ENCODE data around the gene NOTO. TPM values are rescaled to one million over a fixed set of nuclear protein-coding genes. Genes with fewer than 3 reads are reported as not detected.
A peak's percentile ranks its signal among the peaks of the same experiment; 100 is the strongest.

NOTO gene
- total RNA-seq, 3 donors from 2014 or later = not detected

- Mint-ChIP-seq H3K4me3 (peak within 1 kb of the TSS; percentile 97), H3K36me3 (ENCODE audit: insufficient read depth) (peaks cover 6% of the 10 kb centered on the region)
- ATAC-seq = peak; percentile 91
Measured at GRCh38 chr2:73214120-73215035, 12.0 kb downstream of the NOTO start, which contains the start of gene SMYD5. SMYD5 (plus strand) TSS chr2:73214245; CDS start chr2:73214267, 22 bp downstream.

DNA sequence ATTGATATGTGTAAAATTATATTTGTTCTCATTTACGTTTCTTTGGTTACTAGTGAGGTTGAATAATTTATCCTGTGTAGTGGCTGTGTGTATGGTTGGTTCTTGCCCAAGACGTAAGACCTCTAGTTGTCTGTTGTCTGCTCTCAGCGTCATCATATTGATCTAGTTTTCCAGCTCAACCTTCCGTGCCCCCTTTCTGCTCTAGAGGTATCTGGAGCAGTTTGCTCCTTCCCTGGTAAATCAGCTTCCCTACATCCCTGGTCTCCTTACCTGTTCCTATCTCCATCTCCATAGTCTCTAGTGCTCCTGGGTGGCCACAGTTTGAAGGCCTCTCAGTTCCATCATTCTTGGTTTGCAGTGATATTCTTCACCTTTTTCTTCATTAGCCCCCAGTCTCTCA is 12.9 kb downstream of the NOTO start:
- Mint-ChIP-seq H3K4me1 (ENCODE audit: low read depth) (peaks cover 30% of the 10 kb centered on the region), H3K9me3 (no peaks in the 10 kb centered on the region), H3K36me3 (ENCODE audit: insufficient read depth) (peaks cover 11% of the 10 kb centered on the region), H3K4me3 (peak overlapping the region; percentile 97), H3K27me3 (ENCODE audit: low read depth) (no peaks in the 10 kb centered on the region)
- no peak for ATAC-seq
- DNase-seq = no peak

More at GRCh38 chr2:73214120-73215035, 12.0 kb downstream of the NOTO start, which contains the start of gene SMYD5:
- Mint-ChIP-seq H3K27me3 (ENCODE audit: low read depth) (no peaks in the 10 kb centered on the region), H3K9me3 (no peaks in the 10 kb centered on the region), H3K4me1 (ENCODE audit: low read depth) (peaks cover 30% of the 10 kb centered on the region)
- DNase-seq = peak; percentile 94

DNA sequence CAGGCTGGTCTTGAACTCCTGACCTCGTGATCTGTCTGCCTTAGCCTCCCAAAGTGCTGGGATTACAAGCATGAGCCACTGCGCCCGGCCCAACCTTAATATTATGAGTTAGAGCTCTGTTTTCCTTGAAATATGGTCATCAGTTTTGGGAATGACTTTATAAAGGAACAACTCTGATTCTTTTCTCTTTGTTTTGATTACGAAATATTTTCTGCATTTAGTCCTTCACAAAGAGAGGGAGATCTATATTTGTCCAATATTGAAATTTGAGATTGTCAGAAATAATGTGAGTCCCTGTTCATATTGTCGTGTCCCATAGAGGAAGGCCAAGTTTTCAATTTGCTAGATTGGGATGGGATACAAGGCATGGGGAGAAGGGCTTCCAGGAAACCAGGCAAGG is 14.8 kb downstream of the NOTO start:
- ATAC-seq (no peak), DNase-seq (no peak)
- no peaks in the 10 kb centered on the region for H3K9me3 Mint-ChIP-seq
- H3K36me3 Mint-ChIP-seq (ENCODE audit: insufficient read depth) = peaks cover 26% of the 10 kb centered on the region
- H3K4me3 Mint-ChIP-seq = no peak overlapping the region
- no peaks in the 10 kb centered on the region for H3K27me3 Mint-ChIP-seq (ENCODE audit: low read depth)
- peaks cover 30% of the 10 kb centered on the region for H3K4me1 Mint-ChIP-seq (ENCODE audit: low read depth)

DNA sequence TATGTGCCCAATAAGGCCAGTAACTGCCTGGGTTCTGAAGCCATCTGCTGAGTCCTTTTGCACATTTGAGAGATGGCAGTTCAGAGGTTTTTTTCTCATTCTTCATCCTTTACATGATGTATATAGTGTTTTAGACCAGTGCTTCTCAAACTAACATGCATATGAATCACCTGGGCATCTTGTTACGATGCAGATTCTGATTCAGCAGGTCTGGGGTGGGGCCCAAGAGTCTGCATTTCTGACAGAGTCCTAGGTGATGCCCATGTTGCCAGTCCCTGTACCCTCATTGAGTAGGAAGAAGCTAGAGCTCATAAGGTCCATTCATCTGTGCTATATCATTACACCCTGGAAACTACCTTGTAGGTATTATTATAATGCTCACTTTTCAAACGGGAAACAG is 15.5 kb downstream of the NOTO start:
- Mint-ChIP-seq H3K4me1 (ENCODE audit: low read depth) (peaks cover 24% of the 10 kb centered on the region), H3K9me3 (no peaks in the 10 kb centered on the region), H3K27me3 (ENCODE audit: low read depth) (no peaks in the 10 kb centered on the region), H3K36me3 (ENCODE audit: insufficient read depth) (peaks cover 27% of the 10 kb centered on the region), H3K4me3 (no peak overlapping the region)
- no peak for DNase-seq
- ATAC-seq = no peak

DNA sequence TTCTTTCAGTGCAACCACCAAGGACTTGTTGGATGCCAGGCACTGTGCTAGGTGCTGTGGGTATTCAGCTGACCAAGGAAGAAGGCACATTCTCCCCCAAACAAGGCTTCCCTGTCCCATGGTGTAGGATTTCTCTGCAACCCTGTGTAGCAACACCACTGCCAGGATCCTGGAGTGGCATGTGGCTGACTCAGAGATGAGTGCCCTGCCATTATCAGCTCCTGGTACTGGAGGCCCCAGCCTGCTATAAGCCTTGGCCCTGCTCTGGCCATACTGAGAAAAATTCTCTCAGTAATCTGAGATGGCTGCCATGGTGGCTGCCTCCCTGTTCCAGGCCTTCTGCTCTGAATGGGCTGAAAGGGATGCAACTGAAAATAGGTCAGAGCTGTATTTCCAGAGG is 15.9 kb downstream of the NOTO start:
- ATAC-seq = no peak
- Mint-ChIP-seq H3K4me1 (ENCODE audit: low read depth) (peaks cover 20% of the 10 kb centered on the region), H3K27me3 (ENCODE audit: low read depth) (no peaks in the 10 kb centered on the region), H3K36me3 (ENCODE audit: insufficient read depth) (peaks cover 27% of the 10 kb centered on the region), H3K9me3 (no peaks in the 10 kb centered on the region), H3K4me3 (no peak overlapping the region)
- no peak for DNase-seq

- Mint-ChIP-seq H3K36me3 (ENCODE audit: insufficient read depth) (peaks cover 26% of the 10 kb centered on the region), H3K9me3 (no peaks in the 10 kb centered on the region), H3K4me3 (no peak overlapping the region), H3K27me3 (ENCODE audit: low read depth) (no peaks in the 10 kb centered on the region), H3K4me1 (ENCODE audit: low read depth) (no peaks in the 10 kb centered on the region)
- ATAC-seq = no peak
- DNase-seq = no peak
Measured at GRCh38 chr2:73223821-73224220, 21.4 kb downstream of the NOTO start.

DNA sequence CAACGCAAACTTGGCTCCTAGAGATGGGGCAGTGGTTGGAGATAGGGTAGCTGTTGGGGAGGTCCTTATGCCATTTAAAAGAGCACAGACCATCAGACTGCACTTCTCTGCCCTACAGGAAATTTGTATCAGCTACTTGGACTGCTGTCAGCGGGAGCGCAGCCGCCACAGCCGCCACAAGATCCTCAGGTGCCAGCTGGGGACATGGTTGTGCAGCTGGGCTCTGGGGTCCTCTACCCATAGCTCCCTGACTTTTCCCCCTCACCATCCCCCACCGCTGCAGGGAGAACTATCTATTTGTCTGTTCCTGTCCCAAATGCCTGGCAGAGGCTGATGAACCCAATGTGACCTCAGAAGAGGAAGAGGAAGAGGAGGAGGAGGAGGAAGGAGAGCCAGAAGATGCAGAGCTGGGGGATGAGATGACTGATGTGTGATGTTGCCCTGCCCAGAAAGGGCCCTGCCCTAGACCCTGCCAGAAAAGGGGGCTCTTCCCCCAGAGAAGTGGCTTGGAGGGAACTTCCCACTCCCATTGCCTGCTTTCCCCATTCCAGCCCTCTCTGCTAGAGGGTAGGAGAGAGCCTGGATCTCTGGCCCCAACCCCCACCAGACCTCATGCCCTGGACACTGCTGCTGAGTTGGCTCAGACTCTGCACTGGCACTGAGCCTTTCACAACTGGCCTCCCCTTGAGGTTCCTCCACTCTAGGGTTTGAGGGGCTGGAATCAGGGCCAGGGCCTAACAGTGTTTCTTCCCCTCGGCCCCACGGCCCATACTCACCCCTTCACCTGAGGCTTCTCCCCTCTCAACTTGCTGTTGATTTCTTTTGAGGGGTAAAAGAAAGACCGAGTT is 23.4 kb downstream of the NOTO start:
- DNase-seq (no peak), ATAC-seq (no peak)
- no peaks in the 10 kb centered on the region for H3K4me1 Mint-ChIP-seq (ENCODE audit: low read depth)
- no peaks in the 10 kb centered on the region for H3K27me3 Mint-ChIP-seq (ENCODE audit: low read depth)
- H3K9me3 Mint-ChIP-seq = no peaks in the 10 kb centered on the region
- no peak overlapping the region for H3K4me3 Mint-ChIP-seq
- peaks cover 16% of the 10 kb centered on the region for H3K36me3 Mint-ChIP-seq (ENCODE audit: insufficient read depth)

- Mint-ChIP-seq H3K9me3 (no peaks in the 10 kb centered on the region), H3K27me3 (ENCODE audit: low read depth) (no peaks in the 10 kb centered on the region), H3K36me3 (ENCODE audit: insufficient read depth) (peaks cover 6% of the 10 kb centered on the region), H3K4me3 (no peak overlapping the region), H3K4me1 (ENCODE audit: low read depth) (peaks cover under 1% of the 10 kb centered on the region)
- no peak for ATAC-seq
- DNase-seq = no peak
Measured at GRCh38 chr2:73227086-73227485, 24.7 kb downstream of the NOTO start.

DNA sequence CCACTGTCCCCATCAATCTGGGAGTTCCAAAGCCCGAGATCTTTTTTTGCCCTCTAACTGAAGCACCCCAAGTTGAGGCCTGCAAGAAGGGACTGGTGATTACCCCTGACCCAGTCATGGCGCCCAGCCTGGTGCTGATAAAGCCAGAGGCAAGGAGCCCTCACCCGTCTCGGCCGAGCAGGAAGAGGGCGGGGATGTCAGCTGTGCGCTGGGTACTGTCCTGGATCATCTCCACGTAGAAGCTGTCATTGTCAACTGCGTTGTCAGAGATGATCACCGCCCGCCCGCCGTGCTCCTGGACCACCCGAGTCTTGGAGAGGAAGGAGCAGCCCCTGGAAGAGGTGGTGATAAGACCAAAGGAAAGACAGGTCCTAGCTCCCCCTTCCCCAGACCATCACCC is 26.3 kb downstream of the NOTO start:
- ATAC-seq (no peak), DNase-seq (no peak)
- H3K9me3 Mint-ChIP-seq = no peaks in the 10 kb centered on the region
- H3K4me1 Mint-ChIP-seq (ENCODE audit: low read depth) = peaks cover 9% of the 10 kb centered on the region
- peaks cover 4% of the 10 kb centered on the region for H3K36me3 Mint-ChIP-seq (ENCODE audit: insufficient read depth)
- no peaks in the 10 kb centered on the region for H3K27me3 Mint-ChIP-seq (ENCODE audit: low read depth)
- no peak overlapping the region for H3K4me3 Mint-ChIP-seq

GRCh38 chr2:73232403-73233153 is 30.2 kb downstream of the NOTO start:
- DNase-seq (peak; percentile 19), ATAC-seq (no peak)
- Mint-ChIP-seq H3K4me3 (peak overlapping the region; percentile 99), H3K9me3 (no peaks in the 10 kb centered on the region), H3K36me3 (ENCODE audit: insufficient read depth) (peaks cover 18% of the 10 kb centered on the region), H3K27me3 (ENCODE audit: low read depth) (no peaks in the 10 kb centered on the region), H3K4me1 (ENCODE audit: low read depth) (peaks cover 32% of the 10 kb centered on the region)

GRCh38 chr2:73233154-73233931 is 31.0 kb downstream of the NOTO start, which contains the start of gene PRADC1:
PRADC1 (minus strand) TSS chr2:73233239; CDS start chr2:73233160, 79 bp downstream.
- peak; percentile 83 to 86 for ATAC-seq
- Mint-ChIP-seq H3K9me3 (no peaks in the 10 kb centered on the region), H3K36me3 (ENCODE audit: insufficient read depth) (peaks cover 21% of the 10 kb centered on the region), H3K27me3 (ENCODE audit: low read depth) (no peaks in the 10 kb centered on the region), H3K4me1 (ENCODE audit: low read depth) (peaks cover 36% of the 10 kb centered on the region), H3K4me3 (peak within 1 kb of the TSS; percentile 99)
- peak; percentile 88 for DNase-seq

GRCh38 chr2:73233932-73234832 is 31.8 kb downstream of the NOTO start, which contains the start of gene CCT7:
CCT7 (plus strand) TSS chr2:73234308; CDS start chr2:73234379, 71 bp downstream.
- Mint-ChIP-seq H3K9me3 (no peaks in the 10 kb centered on the region), H3K4me1 (ENCODE audit: low read depth) (peaks cover 44% of the 10 kb centered on the region), H3K4me3 (peak within 1 kb of the TSS; percentile 99), H3K36me3 (ENCODE audit: insufficient read depth) (peaks cover 25% of the 10 kb centered on the region), H3K27me3 (ENCODE audit: low read depth) (no peaks in the 10 kb centered on the region)
- DNase-seq = peak; percentile 78
- peak; percentile 71 to 75 for ATAC-seq
